ENCODE results near the gene ESRRB.

DNA sequence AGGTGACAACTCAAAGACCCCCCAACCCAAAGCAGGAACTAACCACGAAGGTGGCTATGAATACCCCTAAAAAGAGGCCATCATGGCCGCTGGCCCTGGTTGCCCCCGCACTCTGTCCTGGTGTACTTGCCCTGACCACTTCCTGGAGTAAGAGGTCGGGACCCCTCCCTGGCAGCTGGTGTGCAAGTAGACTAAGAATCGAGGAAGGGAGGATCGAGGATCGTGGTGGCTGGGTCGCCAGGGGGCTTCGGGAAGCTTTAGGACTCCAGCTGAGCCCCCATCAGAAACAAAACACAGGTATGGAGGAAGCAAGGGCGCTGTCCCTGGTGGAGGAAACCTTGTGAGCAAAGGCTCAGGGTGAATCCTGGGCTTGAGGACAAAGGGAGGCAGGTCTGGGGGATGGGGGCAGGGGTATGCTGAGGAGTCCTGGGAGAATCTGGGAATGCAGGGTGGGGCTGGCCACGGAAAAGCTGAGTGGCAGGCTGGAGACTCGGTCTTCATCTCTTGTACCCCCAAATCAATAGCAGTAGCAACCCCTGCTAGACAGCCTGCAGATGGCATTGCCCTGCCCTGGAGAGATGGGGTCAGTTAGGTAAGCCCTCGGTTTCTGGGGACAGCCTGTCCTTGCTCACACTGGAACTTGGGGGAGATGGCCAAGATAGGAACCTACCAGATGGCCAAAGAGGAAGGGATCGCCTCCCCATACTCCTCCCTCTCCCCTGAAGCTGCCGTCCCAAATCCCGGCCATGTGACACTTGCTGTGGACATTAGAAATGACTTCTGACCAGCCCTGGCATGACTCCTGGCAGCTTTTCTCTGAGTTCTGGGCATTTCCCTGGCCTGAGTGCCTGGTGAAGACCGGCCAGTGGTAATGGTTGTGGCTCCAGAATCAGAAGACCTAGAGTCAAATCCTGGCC is 45.3 kb upstream of the ESRRB start:
- TF ChIP-seq, protein P1, sequence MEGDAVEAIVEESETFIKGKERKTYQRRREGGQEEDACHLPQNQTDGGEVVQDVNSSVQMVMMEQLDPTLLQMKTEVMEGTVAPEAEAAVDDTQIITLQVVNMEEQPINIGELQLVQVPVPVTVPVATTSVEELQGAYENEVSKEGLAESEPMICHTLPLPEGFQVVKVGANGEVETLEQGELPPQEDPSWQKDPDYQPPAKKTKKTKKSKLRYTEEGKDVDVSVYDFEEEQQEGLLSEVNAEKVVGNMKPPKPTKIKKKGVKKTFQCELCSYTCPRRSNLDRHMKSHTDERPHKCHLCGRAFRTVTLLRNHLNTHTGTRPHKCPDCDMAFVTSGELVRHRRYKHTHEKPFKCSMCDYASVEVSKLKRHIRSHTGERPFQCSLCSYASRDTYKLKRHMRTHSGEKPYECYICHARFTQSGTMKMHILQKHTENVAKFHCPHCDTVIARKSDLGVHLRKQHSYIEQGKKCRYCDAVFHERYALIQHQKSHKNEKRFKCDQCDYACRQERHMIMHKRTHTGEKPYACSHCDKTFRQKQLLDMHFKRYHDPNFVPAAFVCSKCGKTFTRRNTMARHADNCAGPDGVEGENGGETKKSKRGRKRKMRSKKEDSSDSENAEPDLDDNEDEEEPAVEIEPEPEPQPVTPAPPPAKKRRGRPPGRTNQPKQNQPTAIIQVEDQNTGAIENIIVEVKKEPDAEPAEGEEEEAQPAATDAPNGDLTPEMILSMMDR (IDR thresholded peaks at IDR 0.05): no peak
- TF ChIP-seq POLR2A (IDR thresholded peaks at IDR 0.05): no peak
- no peak for TF ChIP-seq POLR2AphosphoS5 (IDR thresholded peaks at IDR 0.05)
- no peak for TF ChIP-seq EP300 (IDR thresholded peaks at IDR 0.05)
